Loucy (cell line): Measurements from ENCODE around the gene KCNMA1.

Experiments
- CTCF ChIP-seq: fragments of 200-600 bp; sonication (generic); conservative IDR thresholded peaks from 2 replicates; pipeline ENCODE4 v1.5.1; 2014; ENCODE audit warnings: mild to moderate bottlenecking, antibody characterized with exemption, low read length
- EZH2phosphoT487 ChIP-seq: fragments of 200-600 bp; IDR thresholded peaks from 2 replicates; pipeline ENCODE4 v1.6.1; 2018; ENCODE audit warnings: antibody characterized with exemption, mild to moderate bottlenecking, moderate library complexity, borderline replicate concordance

- no peak for TF ChIP-seq EZH2phosphoT487
- no peak for TF ChIP-seq CTCF
These were observed 7.1 kb upstream of the KCNMA1 start for GRCh38 chr10:77644557-77645243.
